ENCODE data around the gene ZNF837.
"Not testable (repeated sequence)": the region's sequence is repeated elsewhere in the genome, so short reads cannot be mapped to it uniquely, and the experiment has no call there.

The ZNF837 gene

DNA sequence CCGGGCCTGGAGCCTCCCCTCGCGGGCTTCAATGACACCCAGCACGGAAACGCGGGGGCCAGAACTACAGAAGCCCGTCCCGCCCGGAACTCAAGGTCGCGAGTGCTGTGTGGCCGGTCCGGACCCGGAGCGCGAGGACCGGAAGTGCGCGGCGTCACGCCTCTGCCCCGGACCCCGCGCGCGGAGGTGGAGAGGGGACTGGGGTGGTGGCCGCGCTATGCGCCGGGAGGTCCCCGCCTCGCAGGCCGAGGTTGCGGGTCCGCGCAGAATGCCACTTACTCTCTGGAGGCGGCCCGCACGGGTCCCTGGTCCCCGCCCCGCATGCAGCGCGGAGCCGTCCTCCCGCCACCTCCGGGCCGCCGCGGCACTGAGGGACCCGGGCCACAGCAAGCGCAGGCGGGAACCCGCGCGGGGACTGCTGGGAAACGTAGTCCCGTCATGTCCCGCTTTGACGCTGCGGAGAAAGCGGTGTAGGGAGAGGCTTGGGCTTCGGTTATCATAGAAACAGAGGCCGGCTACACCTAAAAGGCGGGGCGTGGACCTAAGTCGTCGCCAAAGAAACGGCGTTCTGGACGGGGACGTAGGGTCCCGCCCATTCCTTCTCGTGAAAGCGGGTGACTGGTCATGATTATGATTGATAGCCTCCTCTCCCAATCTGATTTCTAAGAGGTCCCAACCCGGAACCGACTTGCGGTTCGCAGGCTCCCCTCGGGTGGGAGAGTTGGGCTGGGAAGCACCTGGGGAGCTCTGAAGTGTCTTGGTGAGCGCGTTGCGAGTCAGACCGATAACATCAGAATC lies at the start of gene ZNF837:
Gene ZNF837 (minus strand): TSS at position 369 of the 798 bp plus-strand sequence. CDS start 11,698 bp downstream, outside the sequence.
- DNase-seq: peak; percentile 100

DNA sequence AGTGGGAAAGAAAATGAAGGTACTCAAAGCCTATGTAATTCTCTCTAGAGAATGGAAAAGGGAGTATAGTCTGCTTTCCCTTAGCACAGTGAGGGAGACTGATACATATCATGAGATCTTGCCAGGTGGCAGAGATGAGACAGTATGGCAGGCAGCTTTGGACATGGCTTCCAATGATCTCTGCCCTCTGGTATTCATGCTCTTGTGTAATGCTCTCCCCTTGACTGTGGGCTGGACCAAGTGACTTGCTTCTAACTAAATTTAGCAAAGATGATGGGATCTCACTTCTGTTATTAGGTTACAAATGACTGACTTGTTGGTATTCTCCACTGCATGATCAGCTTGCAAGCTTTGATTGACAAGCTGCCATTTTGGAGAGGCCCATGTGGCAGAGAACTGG lies 48.9 kb upstream of the ZNF837 start:
- no peak for DNase-seq

DNA sequence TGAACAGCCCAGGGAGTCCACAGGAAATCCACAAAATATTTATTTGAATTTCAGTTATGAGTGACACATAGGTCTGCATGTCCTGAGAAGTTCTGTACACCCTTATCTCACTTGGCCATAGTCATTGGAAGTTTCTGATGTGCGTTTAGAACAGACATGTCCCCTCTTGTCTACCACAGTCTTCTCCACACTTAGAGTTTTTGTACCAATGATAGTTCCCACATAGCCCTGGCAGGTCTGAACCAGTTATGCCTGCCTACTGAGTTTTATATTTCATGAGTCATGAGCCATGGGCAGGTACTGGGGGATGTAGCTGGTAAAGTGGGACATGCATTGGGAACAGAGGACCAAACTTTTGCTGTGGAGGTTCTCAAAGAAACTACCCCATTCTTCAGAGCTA lies 47.8 kb upstream of the ZNF837 start:
- no peak for DNase-seq

GRCh38 chr19:58417071-58417470 lies 36.2 kb upstream of the ZNF837 start:
- DNase-seq: no peak

DNA sequence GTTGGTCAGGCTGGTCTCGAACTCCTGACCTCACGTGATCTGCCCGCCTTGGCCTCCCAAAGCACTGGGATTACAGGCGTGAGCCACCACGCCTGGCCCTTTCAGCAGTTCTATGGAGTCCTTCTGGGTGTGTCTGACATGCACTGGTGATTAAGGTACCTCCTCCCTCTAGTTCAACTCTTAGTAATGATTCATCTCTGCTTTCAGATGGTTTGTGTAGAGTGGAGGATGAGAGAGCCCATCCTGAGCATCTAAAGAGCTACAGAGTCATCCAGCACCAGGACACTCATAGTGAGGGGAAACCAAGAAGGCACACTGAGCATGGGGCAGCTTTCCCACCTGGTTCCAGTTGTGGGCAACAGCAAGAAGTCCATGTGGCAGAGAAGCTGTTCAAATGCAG lies 35.8 kb upstream of the ZNF837 start:
- no peak for DNase-seq

- DNase-seq: peak; percentile 9
Measured at GRCh38 chr19:58409010-58409790, 28.4 kb upstream of the ZNF837 start.

DNA sequence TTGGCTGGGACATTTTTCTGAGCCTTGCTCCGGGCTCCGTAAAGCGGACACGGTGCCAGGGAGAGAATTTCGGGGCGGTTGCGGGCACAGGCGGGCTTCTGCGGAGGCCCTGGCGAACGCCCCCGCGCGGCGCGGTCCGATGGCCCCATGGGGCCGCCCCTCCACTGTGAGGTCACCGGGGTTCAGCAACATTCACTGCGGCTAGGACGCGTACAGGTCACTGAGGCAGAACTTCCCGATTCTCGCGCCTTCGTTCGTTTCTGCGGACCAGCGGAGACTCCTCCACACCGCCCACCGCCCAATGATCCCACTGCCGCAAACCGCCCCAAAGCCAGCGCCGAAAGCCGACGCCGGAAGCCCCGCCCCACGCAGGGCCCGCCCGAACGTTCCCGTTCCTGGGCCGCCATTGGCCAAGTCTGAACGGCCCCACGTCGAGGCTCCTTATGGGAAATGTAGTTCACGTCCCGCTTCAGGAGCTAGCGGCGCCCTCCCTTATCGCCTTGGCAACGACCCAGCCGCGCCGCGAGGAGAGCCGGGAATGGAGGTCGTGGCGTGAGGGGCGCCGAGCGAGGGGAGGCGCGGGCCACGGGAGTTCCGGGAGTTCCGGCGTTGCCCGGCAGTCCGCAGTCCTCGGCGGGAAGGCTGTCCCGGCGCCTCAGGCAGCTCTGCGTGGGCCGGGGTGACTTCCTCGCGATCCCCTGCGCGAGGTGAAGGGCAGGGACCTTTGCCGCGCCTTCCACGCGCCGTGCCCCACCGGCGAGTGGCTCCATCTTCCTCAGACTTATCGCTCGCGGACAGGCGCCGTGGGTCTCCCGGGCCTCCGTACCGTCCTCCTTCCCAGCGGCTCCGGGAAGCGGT lies 27.6 kb upstream of the ZNF837 start, which contains the start of gene ZNF584:
Gene ZNF584 (plus strand): TSS at position 498 of the 858 bp plus-strand sequence. CDS start 499 bp downstream, outside the sequence.
- DNase-seq: peak; percentile 96

DNA sequence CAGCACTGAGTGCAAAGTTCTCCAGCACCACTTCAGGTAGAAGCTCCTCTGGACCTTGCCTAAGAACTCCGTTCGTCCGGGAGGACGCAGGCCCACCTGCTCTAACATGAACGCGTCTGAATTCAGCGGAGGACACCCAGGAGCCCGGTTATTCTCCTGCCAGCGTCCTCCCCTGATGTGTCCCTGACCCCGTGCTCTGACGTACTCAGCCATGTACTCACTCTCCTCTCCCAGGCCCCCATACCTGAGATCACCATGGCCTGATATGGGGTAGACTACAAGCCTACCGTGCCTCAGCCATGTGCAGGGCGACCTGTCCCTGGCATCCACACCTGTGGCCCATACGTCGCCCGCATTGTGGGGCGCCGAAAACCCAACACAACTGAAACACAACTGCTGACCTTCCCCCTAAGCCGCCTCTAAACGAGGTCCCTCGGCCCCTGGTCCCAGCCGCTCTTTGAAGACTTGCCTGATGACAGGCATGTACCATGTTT lies 26.9 kb upstream of the ZNF837 start:
- DNase-seq: no peak

DNA sequence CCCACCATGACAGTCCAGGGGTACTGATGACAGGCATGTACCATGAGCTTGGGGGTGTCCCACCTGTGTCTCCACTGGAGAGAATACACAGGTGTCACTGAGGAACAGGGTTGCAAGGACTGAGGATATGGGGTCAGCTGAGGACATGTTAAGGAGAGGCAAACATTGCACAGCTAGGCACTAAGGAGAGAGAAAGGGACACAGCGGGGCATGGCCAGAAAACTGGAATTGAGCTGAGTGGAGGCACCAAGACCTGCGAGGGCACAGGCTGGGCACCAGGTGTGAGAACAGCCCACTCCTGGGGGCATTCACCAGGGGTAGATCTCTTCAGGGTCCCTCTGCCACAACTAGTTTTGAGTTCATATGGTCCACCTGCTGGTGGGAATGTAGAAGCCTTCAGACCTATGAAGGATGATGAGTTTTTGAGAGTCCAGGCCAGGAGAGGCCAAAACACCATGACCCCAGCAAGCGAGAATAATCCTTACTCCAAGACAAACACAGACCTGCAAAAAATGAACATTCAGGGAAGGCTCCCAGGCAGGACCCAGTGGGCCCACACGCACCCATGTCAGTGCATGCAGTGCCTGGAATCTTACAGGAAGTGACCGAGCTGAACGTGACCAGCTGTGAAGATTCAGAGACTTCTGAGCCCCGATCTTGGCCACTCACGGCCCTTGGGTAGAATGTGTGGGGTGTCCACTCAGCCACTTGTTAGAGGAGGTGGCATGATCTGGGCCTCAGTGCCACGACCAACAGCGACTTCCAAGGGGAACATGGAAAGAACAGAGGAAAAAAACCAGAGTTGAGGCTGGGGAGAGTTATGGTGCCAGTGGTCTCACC lies 26.2 kb upstream of the ZNF837 start:
- DNase-seq: no peak

DNA sequence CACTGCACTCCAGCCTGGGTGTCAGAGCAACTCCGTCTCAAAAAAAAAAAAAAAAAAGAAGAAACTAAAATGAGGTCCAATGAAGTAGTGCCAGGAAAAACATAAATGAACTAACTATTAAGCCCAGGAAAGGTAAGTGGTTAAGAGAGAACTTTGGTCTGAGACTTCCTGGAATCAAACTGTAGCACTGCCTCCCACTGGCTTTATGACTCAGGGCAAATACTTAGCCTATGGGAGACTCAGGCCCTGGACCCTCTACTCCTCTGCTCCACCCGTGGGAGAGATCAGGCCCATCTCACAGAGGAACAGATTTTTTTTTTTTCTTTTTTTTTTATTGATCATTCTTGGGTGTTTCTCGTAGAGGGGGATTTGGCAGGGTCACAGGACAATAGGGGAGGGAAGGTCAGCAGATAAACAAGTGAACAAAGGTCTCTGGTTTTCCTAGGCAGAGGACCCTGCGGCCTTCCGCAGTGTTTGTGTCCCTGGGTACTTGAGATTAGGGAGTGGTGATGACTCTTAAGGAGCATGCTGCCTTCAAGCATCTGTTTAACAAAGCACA lies 23.2 kb upstream of the ZNF837 start:
- not testable (repeated sequence) for DNase-seq

DNA sequence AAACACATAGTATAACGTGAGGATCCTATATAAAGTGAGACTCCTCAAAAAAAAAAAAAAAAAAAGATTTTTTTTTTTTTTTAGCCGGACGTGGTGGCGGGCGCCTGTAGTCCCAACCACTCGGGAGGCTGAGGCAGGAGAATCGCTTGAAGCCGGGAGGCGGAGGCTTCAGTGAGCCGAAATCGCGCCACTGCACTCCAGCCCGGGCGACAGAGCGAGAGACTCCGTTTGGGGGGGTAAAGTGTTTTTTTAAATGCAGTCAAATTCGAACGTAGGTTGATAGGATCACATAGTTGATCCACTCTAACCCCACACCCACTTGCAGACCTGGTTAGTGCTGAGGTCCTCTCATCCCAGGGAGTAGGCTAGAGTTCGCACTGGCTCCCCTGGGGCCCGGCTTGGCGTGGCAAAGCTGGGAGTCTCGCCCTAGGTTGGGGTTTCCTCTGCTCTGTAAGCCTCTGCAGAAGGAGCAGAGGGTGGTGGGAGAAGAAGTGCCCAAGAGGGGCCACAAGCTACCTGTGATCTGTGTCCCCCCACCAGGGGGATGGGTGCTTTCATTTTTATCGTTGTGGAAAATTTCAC lies 21.1 kb upstream of the ZNF837 start:
- DNase-seq: no peak

- peak; percentile 98 for DNase-seq
Measured at GRCh38 chr19:58400916-58401839, 20.3 kb upstream of the ZNF837 start.

DNA sequence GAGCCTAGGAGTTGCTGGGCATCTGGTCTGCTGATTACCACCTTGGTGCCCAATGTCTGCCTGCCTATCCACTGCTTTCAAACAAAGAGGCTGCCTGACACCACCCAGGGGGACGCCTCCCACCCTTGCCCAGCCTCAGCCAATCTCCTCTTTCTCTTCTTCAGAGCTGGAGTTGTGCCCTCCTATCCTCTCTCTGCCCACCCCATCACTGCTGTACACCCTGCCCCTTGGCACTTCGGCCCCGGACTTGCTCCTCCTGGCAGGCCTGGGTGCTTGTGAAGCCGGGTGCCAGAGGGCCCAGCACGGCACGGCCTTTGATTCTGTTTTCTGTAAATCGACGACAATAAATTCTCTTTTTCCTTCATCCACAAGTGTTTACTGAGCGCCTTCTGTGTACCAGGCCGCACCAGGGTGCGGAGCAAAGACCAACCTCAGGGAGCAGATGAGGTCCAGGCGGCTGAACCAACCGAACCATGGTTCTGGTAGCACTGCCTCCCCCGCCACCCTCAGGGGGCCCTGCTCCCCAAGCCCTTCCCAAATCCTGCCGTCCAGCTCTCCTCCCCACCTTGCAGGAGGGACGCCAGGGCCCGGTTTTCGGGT lies 19.6 kb upstream of the ZNF837 start:
- peak; percentile 57 for DNase-seq

GRCh38 chr19:58399903-58400302 lies 19.1 kb upstream of the ZNF837 start:
- DNase-seq: no peak

DNA sequence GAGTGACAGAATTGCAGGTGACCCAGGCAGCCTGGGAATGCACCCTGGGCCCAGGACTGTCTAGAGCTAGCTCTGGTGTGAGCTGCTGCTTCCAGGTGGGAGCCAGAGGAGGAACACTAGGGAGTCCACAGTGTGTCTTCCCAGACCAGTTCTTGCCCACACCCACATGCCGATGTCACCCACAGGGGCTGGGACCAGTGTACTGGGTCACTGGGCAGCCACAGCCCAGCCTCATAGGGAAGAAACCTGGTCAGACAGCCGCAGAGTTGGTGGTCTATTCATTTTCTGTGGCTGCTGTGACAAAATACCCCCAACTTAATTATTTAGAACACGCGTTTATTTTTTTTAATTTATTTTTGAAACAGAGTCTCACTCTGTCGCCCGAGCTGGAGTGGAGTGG lies 17.7 kb upstream of the ZNF837 start:
- no peak for DNase-seq

DNA sequence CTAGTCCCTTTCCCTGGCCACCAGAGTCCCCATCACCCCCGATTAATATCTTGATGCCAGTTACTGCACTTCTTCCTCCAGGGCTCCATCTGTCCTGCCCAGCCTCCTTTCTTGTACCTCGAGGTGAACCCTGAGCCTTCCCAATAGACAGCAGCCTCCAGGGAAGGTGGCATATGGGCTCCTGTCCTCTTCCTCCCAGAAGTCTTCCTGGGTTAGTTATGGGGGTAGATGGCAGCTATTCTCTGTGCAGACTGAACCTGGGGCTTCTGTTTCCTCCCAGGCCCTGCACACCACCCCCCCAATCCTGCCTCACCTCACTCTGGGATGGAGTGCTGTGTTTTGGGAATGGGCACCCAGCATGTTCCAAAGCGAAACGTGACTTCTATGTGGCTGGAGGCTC lies 17.3 kb upstream of the ZNF837 start:
- DNase-seq: no peak

DNA sequence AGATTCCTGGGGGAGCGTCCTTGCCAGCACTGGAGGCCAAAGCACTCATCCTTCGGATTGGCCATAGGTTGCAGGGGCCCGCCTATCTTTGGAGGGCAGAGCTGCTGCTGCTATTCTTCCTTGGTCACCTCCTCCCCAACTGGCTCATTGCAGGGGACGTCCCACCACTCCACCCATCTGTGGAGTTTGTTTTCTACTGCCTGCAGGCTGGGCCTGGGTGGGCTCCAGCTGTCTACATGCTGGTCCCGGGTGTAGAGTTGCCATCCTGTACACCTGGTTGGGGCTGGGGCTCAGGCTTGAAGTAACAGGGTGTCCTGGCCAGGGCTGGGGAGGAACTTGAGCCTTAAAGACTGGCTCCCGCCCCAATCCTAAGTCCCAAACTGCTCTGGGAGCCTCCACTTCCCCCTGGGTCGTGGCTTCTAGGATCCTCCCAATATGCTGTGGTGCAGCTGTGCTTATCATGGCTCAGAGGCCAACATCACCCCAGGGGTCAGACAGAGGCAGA lies 16.8 kb upstream of the ZNF837 start:
- DNase-seq: no peak

- no peak for DNase-seq
Measured at GRCh38 chr19:58396691-58397532, 16.1 kb upstream of the ZNF837 start.

All from DMS79 (cell line).